ENCODE data around the gene BMP5. TPM values are rescaled to one million over a fixed set of nuclear protein-coding genes. Genes with fewer than 3 reads are reported as not detected.

Gene BMP5
- polyA plus RNA-seq, 3 donors = not detected

GRCh38 chr6:55841341-55841740 is 34.0 kb downstream of the BMP5 start:
- no peaks in the 10 kb centered on the region for H3K27me3 Mint-ChIP-seq (ENCODE audit: low read depth in 3 of 3)

GRCh38 chr6:55839080-55839479 is 36.3 kb downstream of the BMP5 start:
- Mint-ChIP-seq H3K36me3 (no peaks in the 10 kb centered on the region), H3K4me3 (no peak overlapping the region), H3K27ac (no peak overlapping the region), H3K9me3 (peaks cover 0 to 1% (median 0%) of the 10 kb centered on the region in 7 donors), H3K27me3 (ENCODE audit: low read depth in 3 of 3) (no peaks in the 10 kb centered on the region), H3K4me1 (no peaks in the 10 kb centered on the region)
- no peaks in the 10 kb centered on the region for H4K20me1 ChIP-seq (ENCODE audit: insufficient read depth, low read length)
- no peak overlapping the region for H3K4me2 ChIP-seq (replicated peaks; ENCODE audit: extremely low read depth, low read length, poor library complexity, severe bottlenecking)
- intact Hi-C loops (cut with micrococcal nuclease) = no loop called here
- no peak overlapping the region for H3K9ac ChIP-seq (ENCODE audit: insufficient read depth, low read length, poor library complexity, severe bottlenecking)
- H3K9me3 ChIP-seq (replicated peaks in 1 of 2; ENCODE audit: control insufficient read depth in 1 of 2, insufficient read depth in 1 of 2, low read length in 2 of 2) = no peaks in the 10 kb centered on the region
- no peaks in the 10 kb centered on the region for H3K79me2 ChIP-seq (ENCODE audit: insufficient read depth, low read length)
- no peaks in the 10 kb centered on the region for H3K27me3 ChIP-seq (ENCODE audit: control insufficient read depth in 2 of 2, insufficient read depth in 2 of 2, low read length in 2 of 2)
- H3K36me3 ChIP-seq (replicated peaks in 1 of 2; ENCODE audit: control insufficient read depth in 1 of 2, insufficient read depth in 2 of 2, low read length in 2 of 2) = no peaks in the 10 kb centered on the region
- no peak overlapping the region for H2AFZ ChIP-seq (ENCODE audit: insufficient read depth, low read depth, low read length, poor library complexity, severe bottlenecking)
- DNase-seq = no peak
- H3K27ac ChIP-seq (ENCODE audit: low read depth in 1 of 2, low read length in 2 of 2) = no peak overlapping the region
- H3K4me1 ChIP-seq (ENCODE audit: control insufficient read depth in 1 of 2, insufficient read depth in 2 of 2, low read length in 2 of 2) = no peaks in the 10 kb centered on the region
- no peak overlapping the region for H3K4me3 ChIP-seq (replicated peaks in 1 of 3; ENCODE audit: low read depth in 2 of 3, low read length in 3 of 3)
- no peak for TF ChIP-seq CTCF (IDR thresholded peaks at IDR 0.05)

More at GRCh38 chr6:55841341-55841740, 34.0 kb downstream of the BMP5 start:
- TF ChIP-seq CTCF (IDR thresholded peaks at IDR 0.05) = no peak
- no peak for DNase-seq
- no peak overlapping the region for H3K9ac ChIP-seq (ENCODE audit: insufficient read depth, low read length, poor library complexity, severe bottlenecking)
- Mint-ChIP-seq H3K4me1 (no peaks in the 10 kb centered on the region), H3K9me3 (peaks cover 0 to 1% (median 0%) of the 10 kb centered on the region in 7 donors), H3K4me3 (no peak overlapping the region), H3K27ac (no peak overlapping the region), H3K36me3 (no peaks in the 10 kb centered on the region)
- H2AFZ ChIP-seq (ENCODE audit: insufficient read depth, low read depth, low read length, poor library complexity, severe bottlenecking) = no peak overlapping the region
- intact Hi-C loops (cut with micrococcal nuclease) = no loop called here
- H3K4me1 ChIP-seq (ENCODE audit: control insufficient read depth in 1 of 2, insufficient read depth in 2 of 2, low read length in 2 of 2) = no peaks in the 10 kb centered on the region
- no peaks in the 10 kb centered on the region for H3K79me2 ChIP-seq (ENCODE audit: insufficient read depth, low read length)
- no peaks in the 10 kb centered on the region for H3K27me3 ChIP-seq (ENCODE audit: control insufficient read depth in 2 of 2, insufficient read depth in 2 of 2, low read length in 2 of 2)
- no peaks in the 10 kb centered on the region for H4K20me1 ChIP-seq (ENCODE audit: insufficient read depth, low read length)
- no peaks in the 10 kb centered on the region for H3K9me3 ChIP-seq (replicated peaks in 1 of 2; ENCODE audit: control insufficient read depth in 1 of 2, insufficient read depth in 1 of 2, low read length in 2 of 2)
- no peak overlapping the region for H3K4me3 ChIP-seq (replicated peaks in 1 of 3; ENCODE audit: low read depth in 2 of 3, low read length in 3 of 3)
- no peak overlapping the region for H3K4me2 ChIP-seq (replicated peaks; ENCODE audit: extremely low read depth, low read length, poor library complexity, severe bottlenecking)
- H3K27ac ChIP-seq (ENCODE audit: low read depth in 1 of 2, low read length in 2 of 2) = no peak overlapping the region
- H3K36me3 ChIP-seq (replicated peaks in 1 of 2; ENCODE audit: control insufficient read depth in 1 of 2, insufficient read depth in 2 of 2, low read length in 2 of 2) = no peaks in the 10 kb centered on the region

Data from CD14-positive monocyte (primary cell).